ENCODE data around the gene NFYB.

DNA sequence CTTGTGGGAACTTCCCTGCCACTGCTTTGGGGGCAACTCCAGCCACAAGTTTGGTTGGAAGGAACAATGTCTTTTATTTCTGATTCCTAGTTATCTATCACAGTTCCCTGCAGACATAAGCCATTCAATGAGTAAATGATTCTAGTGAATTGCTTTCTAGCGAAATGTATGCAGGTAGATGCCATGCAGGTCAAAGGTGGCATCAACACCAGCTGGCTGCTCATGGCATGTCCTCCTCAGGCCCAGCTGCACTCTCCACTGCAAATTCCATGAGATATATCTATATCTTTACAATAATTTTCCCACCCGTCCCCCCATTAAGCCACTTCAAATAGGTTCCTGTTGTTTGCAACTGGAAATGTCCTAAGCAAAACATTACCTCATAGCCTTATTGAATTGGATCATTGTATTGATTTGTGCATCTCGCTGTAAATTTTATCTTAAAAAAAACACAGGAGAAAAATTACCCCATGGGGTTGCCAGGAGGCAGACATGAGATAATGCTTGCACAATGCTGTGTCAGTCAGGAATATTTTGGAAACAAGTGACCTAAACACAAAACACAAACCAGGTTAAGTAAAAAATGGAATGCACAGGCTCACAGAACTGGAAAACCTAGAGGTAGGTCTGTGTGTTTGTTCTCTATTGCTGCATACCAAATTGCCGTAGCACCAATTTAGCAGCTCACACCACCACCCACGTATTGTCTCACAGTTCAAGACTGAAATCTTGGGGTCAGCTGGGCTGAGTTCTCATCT lies 44.8 kb upstream of the NFYB start:
- TF ChIP-seq YY1 (IDR thresholded peaks at IDR 0.05; ENCODE audit: low read depth) (no peak), EGR1 (IDR thresholded peaks at IDR 0.05) (no peak), ZBTB7A (IDR thresholded peaks at IDR 0.05; ENCODE audit: low read depth) (no peak), TAF1 (IDR thresholded peaks at IDR 0.05; ENCODE audit: low read depth) (no peak), EP300 (IDR thresholded peaks at IDR 0.05; ENCODE audit: borderline replicate concordance) (no peak), CEBPB (IDR thresholded peaks at IDR 0.05) (no peak)
- TF ChIP-seq, protein P1, sequence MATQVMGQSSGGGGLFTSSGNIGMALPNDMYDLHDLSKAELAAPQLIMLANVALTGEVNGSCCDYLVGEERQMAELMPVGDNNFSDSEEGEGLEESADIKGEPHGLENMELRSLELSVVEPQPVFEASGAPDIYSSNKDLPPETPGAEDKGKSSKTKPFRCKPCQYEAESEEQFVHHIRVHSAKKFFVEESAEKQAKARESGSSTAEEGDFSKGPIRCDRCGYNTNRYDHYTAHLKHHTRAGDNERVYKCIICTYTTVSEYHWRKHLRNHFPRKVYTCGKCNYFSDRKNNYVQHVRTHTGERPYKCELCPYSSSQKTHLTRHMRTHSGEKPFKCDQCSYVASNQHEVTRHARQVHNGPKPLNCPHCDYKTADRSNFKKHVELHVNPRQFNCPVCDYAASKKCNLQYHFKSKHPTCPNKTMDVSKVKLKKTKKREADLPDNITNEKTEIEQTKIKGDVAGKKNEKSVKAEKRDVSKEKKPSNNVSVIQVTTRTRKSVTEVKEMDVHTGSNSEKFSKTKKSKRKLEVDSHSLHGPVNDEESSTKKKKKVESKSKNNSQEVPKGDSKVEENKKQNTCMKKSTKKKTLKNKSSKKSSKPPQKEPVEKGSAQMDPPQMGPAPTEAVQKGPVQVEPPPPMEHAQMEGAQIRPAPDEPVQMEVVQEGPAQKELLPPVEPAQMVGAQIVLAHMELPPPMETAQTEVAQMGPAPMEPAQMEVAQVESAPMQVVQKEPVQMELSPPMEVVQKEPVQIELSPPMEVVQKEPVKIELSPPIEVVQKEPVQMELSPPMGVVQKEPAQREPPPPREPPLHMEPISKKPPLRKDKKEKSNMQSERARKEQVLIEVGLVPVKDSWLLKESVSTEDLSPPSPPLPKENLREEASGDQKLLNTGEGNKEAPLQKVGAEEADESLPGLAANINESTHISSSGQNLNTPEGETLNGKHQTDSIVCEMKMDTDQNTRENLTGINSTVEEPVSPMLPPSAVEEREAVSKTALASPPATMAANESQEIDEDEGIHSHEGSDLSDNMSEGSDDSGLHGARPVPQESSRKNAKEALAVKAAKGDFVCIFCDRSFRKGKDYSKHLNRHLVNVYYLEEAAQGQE (IDR thresholded peaks at IDR 0.05; ENCODE audit: low read depth): no peak
